HG03521 (cell line): ENCODE data around the gene HORMAD2.

Experiments
- ATAC-seq: cut with Tn5 transposase; IDR thresholded peaks from one replicate; pipeline ENCODE4 v1.9.1; 2021; ENCODE audit warnings: mild to moderate bottlenecking, moderate library complexity; ENCODE audit not compliant: unreplicated experiment

Gene HORMAD2

GRCh38 chr22:30224161-30224857 is 144.0 kb downstream of the HORMAD2 start:
- ATAC-seq = no peak

DNA sequence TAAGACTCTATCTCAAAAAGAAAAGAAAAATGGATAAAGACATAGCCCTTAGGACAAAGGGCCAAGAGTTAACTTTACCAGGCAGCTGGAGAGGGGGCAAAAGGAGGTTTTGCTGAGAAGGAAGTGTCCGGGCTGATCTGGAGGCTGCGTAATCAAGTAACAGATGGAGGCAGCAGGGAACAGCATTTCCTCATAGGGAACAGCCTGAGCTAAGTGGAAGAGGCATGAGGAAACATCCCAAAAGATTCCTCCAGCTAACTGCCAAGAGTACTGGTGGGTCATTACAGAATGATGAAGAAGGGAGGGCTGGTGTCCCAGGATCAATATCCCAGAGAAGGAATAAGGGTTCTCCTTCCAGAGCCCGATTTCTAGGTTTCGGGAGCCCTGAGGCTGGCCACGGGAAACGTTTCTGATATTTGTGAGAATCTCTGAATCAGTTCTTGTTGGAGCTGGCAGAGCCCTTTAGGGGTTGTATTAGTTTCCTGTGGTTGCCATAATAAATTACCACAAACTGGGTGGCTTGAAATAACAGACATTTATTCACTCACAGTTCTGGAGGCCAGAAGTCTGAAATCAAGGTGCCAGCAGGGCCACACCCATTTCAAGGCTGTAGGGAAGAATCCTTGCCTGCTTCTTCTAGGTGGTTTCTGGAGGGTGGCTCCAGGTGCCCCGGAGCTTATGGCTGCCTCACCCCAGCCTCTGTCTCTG is 145.1 kb downstream of the HORMAD2 start:
- ATAC-seq = no peak

- ATAC-seq = no peak
These were observed 146.0 kb downstream of the HORMAD2 start for GRCh38 chr22:30226192-30226832.
